Mesothelial cell of epicardium (in vitro differentiated cells): ENCODE measurements around the gene ATP7A. TPM values are rescaled to one million over a fixed set of nuclear protein-coding genes. Genes with fewer than 3 reads are reported as not detected.
A peak's percentile ranks its signal among the peaks of the same experiment; 100 is the strongest.
"Not testable (repeated sequence)": the region's sequence is repeated elsewhere in the genome, so short reads cannot be mapped to it uniquely, and the experiment has no call there.

Experiments
- DNase-seq, 2 experiments: peaks; one replicate each; pipeline ENCODE4 v3.0.0; 2021; ENCODE audit warnings: low spot score in 2 of 2; ENCODE audit not compliant: unreplicated experiment in 2 of 2
- H3K27ac Mint-ChIP-seq: 2 replicates; pipeline ENCODE4 v1.8.0; 2021; ENCODE audit warnings: mixed read lengths
- H3K27me3 Mint-ChIP-seq: 2 replicates; pipeline ENCODE4 v1.8.0; 2021; ENCODE audit warnings: low read depth, mixed read lengths
- H3K36me3 Mint-ChIP-seq: 2 replicates; pipeline ENCODE4 v1.8.0; 2021; ENCODE audit warnings: mixed read lengths
- H3K4me1 Mint-ChIP-seq: 2 replicates; pipeline ENCODE4 v1.8.0; 2021; ENCODE audit warnings: mixed read lengths
- H3K4me3 Mint-ChIP-seq: 2 replicates; pipeline ENCODE4 v1.8.0; 2021; ENCODE audit warnings: mild to moderate bottlenecking, moderate library complexity, mixed read lengths
- H3K9me3 Mint-ChIP-seq: 2 replicates; pipeline ENCODE4 v1.8.0; 2021; ENCODE audit warnings: mixed read lengths
- CTCF ChIP-seq: fragments of 200-600 bp; sonication (generic); IDR thresholded peaks from one replicate; pipeline ENCODE4 v1.5.0; 2021; ENCODE audit warnings: antibody characterized with exemption; ENCODE audit not compliant: unreplicated experiment
- total RNA-seq: library from RNA; stranded (reverse); gene quantifications from 3 replicates; pipeline ENCODE4 v1.2.1, GENCODE V29; 2021

The ATP7A gene
- total RNA-seq, 1 donor from 2014 or later, result 17.4 TPM

- Mint-ChIP-seq H3K4me3 (no peak overlapping the region), H3K27ac (no peak overlapping the region), H3K36me3 (peaks cover 5% of the 10 kb centered on the region), H3K4me1 (no peaks in the 10 kb centered on the region), H3K27me3 (no peaks in the 10 kb centered on the region), H3K9me3 (peaks cover 8% of the 10 kb centered on the region)
- TF ChIP-seq CTCF, result no peak
- DNase-seq, result no peak
These were observed 25.8 kb downstream of the ATP7A start for GRCh38 chrX:77936299-77936698.

GRCh38 chrX:77937291-77937690 is 26.8 kb downstream of the ATP7A start:
- Mint-ChIP-seq H3K9me3 (peaks cover 8% of the 10 kb centered on the region), H3K27ac (no peak overlapping the region), H3K36me3 (peaks cover 5% of the 10 kb centered on the region), H3K4me3 (no peak overlapping the region), H3K4me1 (no peaks in the 10 kb centered on the region), H3K27me3 (no peaks in the 10 kb centered on the region)
- DNase-seq, result no peak
- TF ChIP-seq CTCF, result no peak

GRCh38 chrX:77938083-77938680 is 27.7 kb downstream of the ATP7A start:
- no peaks in the 10 kb centered on the region for H3K36me3 Mint-ChIP-seq
- no peaks in the 10 kb centered on the region for H3K4me1 Mint-ChIP-seq
- H3K4me3 Mint-ChIP-seq, result no peak overlapping the region
- no peak overlapping the region for H3K27ac Mint-ChIP-seq
- DNase-seq, result no peak
- TF ChIP-seq CTCF, result no peak
- peaks cover 4% of the 10 kb centered on the region for H3K9me3 Mint-ChIP-seq
- H3K27me3 Mint-ChIP-seq, result no peaks in the 10 kb centered on the region

DNA sequence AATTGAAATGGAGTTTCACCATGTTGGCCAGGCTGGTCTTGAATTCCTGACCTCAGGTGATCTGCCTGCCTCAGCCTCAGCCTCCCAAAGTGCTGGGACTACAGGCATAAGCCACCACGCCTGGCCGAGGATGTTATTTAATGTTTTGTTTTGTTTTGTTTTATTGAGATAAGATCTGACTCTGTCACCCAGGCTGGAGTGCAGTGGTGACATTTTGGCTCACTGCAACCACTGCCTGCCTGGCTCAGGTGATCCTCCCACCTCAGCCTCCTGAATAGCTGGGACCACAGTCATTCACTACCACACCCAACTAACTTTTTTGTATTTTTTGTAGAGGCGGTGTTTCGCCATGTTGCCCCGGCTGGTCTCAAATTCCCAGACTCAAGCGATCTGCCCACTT is 34.5 kb downstream of the ATP7A start:
- H3K4me3 Mint-ChIP-seq, result not testable (repeated sequence)

DNA sequence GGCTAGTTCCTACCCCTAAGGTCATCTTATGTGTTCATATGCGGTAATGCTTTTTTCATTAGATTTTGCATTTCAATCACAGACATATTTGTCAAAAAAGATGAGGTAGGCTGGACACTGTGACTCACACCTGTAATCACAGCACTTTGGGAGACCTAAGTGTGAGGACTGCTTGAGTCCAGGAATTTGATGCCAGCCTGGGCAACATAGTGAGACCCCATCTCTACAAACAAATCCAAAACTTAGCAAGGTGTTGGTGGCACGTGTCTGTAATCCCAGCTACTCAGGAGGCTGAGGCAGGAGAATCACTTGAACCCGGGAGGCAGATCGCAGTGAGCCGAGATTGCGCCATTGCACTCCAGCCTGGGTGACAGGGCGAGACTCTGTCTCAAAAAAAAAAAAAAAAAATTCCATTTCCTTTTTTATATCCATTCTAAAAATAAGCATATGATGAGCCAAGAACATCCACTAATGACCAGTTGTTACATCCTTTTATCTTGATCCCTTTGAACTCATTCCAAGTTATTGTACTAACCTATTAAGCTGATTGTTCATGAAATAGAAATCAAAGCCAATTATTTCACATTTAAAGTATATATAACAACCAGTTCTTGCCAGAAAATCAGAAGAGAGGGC is 35.5 kb downstream of the ATP7A start:
- Mint-ChIP-seq H3K4me3 (no peak overlapping the region), H3K9me3 (peaks cover 8% of the 10 kb centered on the region), H3K27ac (no peak overlapping the region), H3K27me3 (no peaks in the 10 kb centered on the region), H3K36me3 (peaks cover 2% of the 10 kb centered on the region), H3K4me1 (no peaks in the 10 kb centered on the region)
- TF ChIP-seq CTCF, result no peak
- DNase-seq, result no peak

More for the DNA sequence above, 34.5 kb downstream of the ATP7A start:
- not testable (repeated sequence) for H3K27ac Mint-ChIP-seq, H3K36me3 Mint-ChIP-seq, H3K9me3 Mint-ChIP-seq, DNase-seq, H3K27me3 Mint-ChIP-seq, H3K4me1 Mint-ChIP-seq

DNA sequence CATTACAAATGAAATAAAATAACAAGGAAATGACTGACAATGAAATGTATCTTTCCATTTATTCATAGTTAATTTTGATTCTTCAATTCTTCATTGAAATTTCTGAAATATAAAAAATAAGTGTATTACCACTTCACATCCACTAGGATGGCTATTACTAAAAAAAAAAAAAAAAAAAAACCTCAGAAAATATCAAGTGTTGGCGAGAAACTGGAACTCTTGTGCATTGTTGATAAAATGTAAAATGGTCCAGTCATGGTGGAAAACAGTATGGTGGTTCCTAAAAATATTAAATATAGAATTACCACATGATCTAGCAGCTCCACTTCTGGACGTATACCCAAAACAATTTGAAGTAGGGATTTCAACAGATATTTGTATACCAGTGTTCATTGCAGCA is 36.1 kb downstream of the ATP7A start:
- peaks cover 8% of the 10 kb centered on the region for H3K9me3 Mint-ChIP-seq
- H3K27me3 Mint-ChIP-seq, result no peaks in the 10 kb centered on the region
- peak; percentile 71 for TF ChIP-seq CTCF
- peaks cover 2% of the 10 kb centered on the region for H3K36me3 Mint-ChIP-seq
- H3K4me3 Mint-ChIP-seq, result no peak overlapping the region
- no peaks in the 10 kb centered on the region for H3K4me1 Mint-ChIP-seq
- no peak overlapping the region for H3K27ac Mint-ChIP-seq
- no peak for DNase-seq
